22Rv1 (cell line): Measurements from ENCODE around the gene MINDY2.

Source experiments
- CTCF ChIP-seq: fragments of 450-650 bp; IDR thresholded peaks from 2 replicates; pipeline ENCODE4 v1.5.1; 2017; ENCODE audit warnings: mild to moderate bottlenecking
- ZFX ChIP-seq: fragments of 450-650 bp; IDR thresholded peaks from 2 replicates; pipeline ENCODE4 v1.6.1; 2017; ENCODE audit warnings: antibody characterized with exemption, borderline replicate concordance

- no peak for TF ChIP-seq CTCF
- TF ChIP-seq ZFX, result no peak
Measured at GRCh38 chr15:58755956-58756355, 15.1 kb upstream of the MINDY2 start.
